ENCODE measurements around the gene DCPS.

- TF ChIP-seq EZH2phosphoT487 (IDR thresholded peaks at IDR 0.05; ENCODE audit: insufficient read depth, low read depth): no peak
- no peak for TF ChIP-seq EZH2 (IDR thresholded peaks at IDR 0.05; ENCODE audit: insufficient read depth, poor library complexity, severe bottlenecking)
Observed at GRCh38 chr11:126336138-126336541, 32.3 kb downstream of the DCPS start.
